H1 (cell line): Measurements from ENCODE around the gene BGN. TPM values are rescaled to one million over a fixed set of nuclear protein-coding genes. Genes with fewer than 3 reads are reported as not detected.

ENCODE experiments used
- CHD1 ChIP-seq: IDR thresholded peaks from 2 replicates; pipeline ENCODE4 v1.6.1; 2012; ENCODE audit warnings: low read depth, low read length, improper control_type of control experiment
- CTBP2 ChIP-seq: IDR thresholded peaks from 2 replicates; pipeline ENCODE4 v1.7.0; 2011; ENCODE audit warnings: borderline replicate concordance, mild to moderate bottlenecking, moderate library complexity, mixed read lengths, low read length; ENCODE audit not compliant: insufficient read depth, insufficient read length
- EP300 ChIP-seq, 2 experiments: IDR thresholded peaks; 1 replicate in 1 of 2; 2 replicates in 1 of 2; pipeline ENCODE4 v1.6.1; 2011 to 2012; ENCODE audit warnings: low read depth in 2 of 2, low read length in 2 of 2, mild to moderate bottlenecking in 2 of 2, borderline replicate concordance in 1 of 2, inconsistent platforms in 1 of 2, moderate library complexity in 1 of 2
- KDM1A ChIP-seq: fragments of 200-600, 300-600 bp; sonication (generic); IDR thresholded peaks from 2 replicates; pipeline ENCODE4 v1.7.1; 2016; ENCODE audit warnings: mild to moderate bottlenecking, low read length, borderline replicate concordance
- RFX5 ChIP-seq: IDR thresholded peaks from 2 replicates; pipeline ENCODE4 v1.6.1; 2011; ENCODE audit warnings: low read depth, low read length, improper control_type of control experiment, borderline replicate concordance
- RNF2 ChIP-seq: fragments of 200-900, 300-1000 bp; sonication (generic); IDR thresholded peaks from 2 replicates; pipeline ENCODE4 v1.7.1; 2016; ENCODE audit warnings: borderline replicate concordance, low read depth, mild to moderate bottlenecking, antibody characterized with exemption, low read length; ENCODE audit not compliant: poor library complexity, severe bottlenecking; ENCODE audit errors: missing control alignments
- TBP ChIP-seq: IDR thresholded peaks from 2 replicates; pipeline ENCODE4 v1.6.1; 2011; ENCODE audit warnings: low read depth, low read length, improper control_type of control experiment
- polyA plus RNA-seq, 7 experiments: library from polyadenylated mRNA; depleted of rRNA in 3 of 7; stranded (reverse) in 5 of 7; unstranded in 2 of 7; fragments of >200 nt in 5 of 7; fragments of 200-250 nt in 2 of 7; gene quantifications; 1 replicate in 5 of 7; 2 replicates in 1 of 7; 4 replicates in 1 of 7; pipeline versions ENCODE4 v1.2.1 to v1.2.3, GENCODE V29; 2011 to 2013; ENCODE audit warnings: missing spikeins in 2 of 7, mixed read lengths in 2 of 7
- total RNA-seq: library from RNA; stranded (reverse); fragmentation: NEBNext Ultra II Directional; extraction: Animal tissue kit (Norgen Biotek cat#: 25700); gene quantifications from 2 replicates; pipeline ENCODE4 v1.2.1, GENCODE V29; 2021
- TF ChIP-seq, protein P1 (sequence below), 3 experiments: IDR thresholded peaks; 1 replicate in 2 of 3; 2 replicates in 1 of 3; pipeline versions ENCODE4 v1.5.1 to v1.6.1; 2011; ENCODE audit warnings: low read length in 3 of 3, mild to moderate bottlenecking in 3 of 3, inconsistent platforms in 2 of 3, low read depth in 1 of 3, moderate library complexity in 1 of 3; ENCODE audit not compliant: insufficient read depth in 1 of 3; ENCODE audit errors: control extremely low read depth in 1 of 3

The BGN gene
- total and polyA plus RNA-seq, 2 of the 8 experiments (the other 6 are each of a cell fraction or from before 2014, with no cell fraction given) = 1.8 to 2.4 TPM

DNA sequence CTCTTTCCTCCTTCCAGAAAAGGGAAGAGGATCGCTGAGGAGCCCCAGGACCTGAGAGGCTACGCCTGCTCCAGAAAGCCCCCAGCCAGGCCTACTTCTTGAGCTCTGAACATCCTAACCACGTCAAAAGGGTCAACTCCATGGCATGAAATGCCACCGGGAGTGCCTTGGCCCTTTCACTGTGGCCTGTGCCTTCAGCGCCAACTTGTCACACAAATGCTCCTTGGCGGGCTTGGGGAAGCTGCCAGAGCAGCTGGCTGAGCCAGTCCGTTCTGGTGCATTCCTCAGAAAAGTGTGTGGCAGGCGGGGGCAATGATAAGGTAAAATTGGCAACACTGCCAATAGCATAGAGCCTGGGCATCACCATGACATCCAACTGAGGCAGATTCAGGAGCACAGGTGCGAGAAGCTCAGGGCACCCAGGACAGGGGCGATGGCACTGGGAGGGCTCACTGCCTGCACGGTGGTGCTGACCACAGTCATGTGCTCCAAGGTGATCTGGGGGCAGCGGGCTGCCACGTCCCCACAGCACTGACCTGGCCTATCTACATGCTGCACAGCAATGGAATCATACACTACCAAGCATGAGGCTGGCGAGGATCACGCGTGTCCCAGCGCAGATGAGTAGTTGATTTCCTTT lies 36.8 kb upstream of the BGN start (continued):
- no peak for TF ChIP-seq EP300 (IDR thresholded peaks at IDR 0.05; ENCODE audit: borderline replicate concordance in 1 of 2, low read depth in 2 of 2, low read length in 2 of 2)
- TF ChIP-seq CTBP2 = no peak
- no peak for TF ChIP-seq KDM1A
- no peak for TF ChIP-seq RFX5
- no peak for TF ChIP-seq TBP
- TF ChIP-seq RNF2 = no peak
- no peak for TF ChIP-seq CHD1
- TF ChIP-seq, protein P1, sequence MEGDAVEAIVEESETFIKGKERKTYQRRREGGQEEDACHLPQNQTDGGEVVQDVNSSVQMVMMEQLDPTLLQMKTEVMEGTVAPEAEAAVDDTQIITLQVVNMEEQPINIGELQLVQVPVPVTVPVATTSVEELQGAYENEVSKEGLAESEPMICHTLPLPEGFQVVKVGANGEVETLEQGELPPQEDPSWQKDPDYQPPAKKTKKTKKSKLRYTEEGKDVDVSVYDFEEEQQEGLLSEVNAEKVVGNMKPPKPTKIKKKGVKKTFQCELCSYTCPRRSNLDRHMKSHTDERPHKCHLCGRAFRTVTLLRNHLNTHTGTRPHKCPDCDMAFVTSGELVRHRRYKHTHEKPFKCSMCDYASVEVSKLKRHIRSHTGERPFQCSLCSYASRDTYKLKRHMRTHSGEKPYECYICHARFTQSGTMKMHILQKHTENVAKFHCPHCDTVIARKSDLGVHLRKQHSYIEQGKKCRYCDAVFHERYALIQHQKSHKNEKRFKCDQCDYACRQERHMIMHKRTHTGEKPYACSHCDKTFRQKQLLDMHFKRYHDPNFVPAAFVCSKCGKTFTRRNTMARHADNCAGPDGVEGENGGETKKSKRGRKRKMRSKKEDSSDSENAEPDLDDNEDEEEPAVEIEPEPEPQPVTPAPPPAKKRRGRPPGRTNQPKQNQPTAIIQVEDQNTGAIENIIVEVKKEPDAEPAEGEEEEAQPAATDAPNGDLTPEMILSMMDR (IDR thresholded peaks at IDR 0.05; ENCODE audit: control extremely low read depth in 1 of 3, insufficient read depth in 1 of 3, low read depth in 1 of 3, low read length in 3 of 3) = no peak
